DMS 273 (cell line): ENCODE data around the gene SLC22A6.

Experiments used
- DNase-seq: peaks from one replicate; lab custom pipeline; 2025; ENCODE audit not compliant: unreplicated experiment; lab: John Stamatoyannopoulos, UW

Gene SLC22A6

GRCh38 chr11:62933285-62933684, 51.5 kb downstream of the SLC22A6 start:
- DNase-seq: no peak

GRCh38 chr11:62931499-62932278, 53.1 kb downstream of the SLC22A6 start:
- DNase-seq: no peak

- no peak for DNase-seq
Observed at GRCh38 chr11:62930666-62931065, 54.1 kb downstream of the SLC22A6 start.

- DNase-seq: peak; percentile 42
Observed at GRCh38 chr11:62930157-62930556, 54.6 kb downstream of the SLC22A6 start.

GRCh38 chr11:62928011-62928410, 56.8 kb downstream of the SLC22A6 start:
- peak; percentile 15 for DNase-seq

GRCh38 chr11:62926680-62927455, 57.9 kb downstream of the SLC22A6 start:
- DNase-seq: no peak
